GM12878 (cell line): ENCODE data around the gene VSTM2L. TPM values are rescaled to one million over a fixed set of nuclear protein-coding genes. Genes with fewer than 3 reads are reported as not detected.

Source experiments
- ATAC-seq: fragments of 200-7000 bp; cut with Tn5 transposase; 3 replicates; pipeline ENCODE4 v1.9.1; 2020; ENCODE audit warnings: mild to moderate bottlenecking, moderate library complexity
- BruUV-seq: library from RNA; stranded (reverse); fragments of 400-500 nt; replicated peaks from 2 replicates; lab custom pipeline; 2021; lab: Mats Ljungman, UMichigan
- CTCF ChIA-PET: fragments of 300-600 bp; sonication (Branson Sonifier 250); formaldehyde crosslinking; extraction: SDS; loops from one replicate; lab custom pipeline; 2021; ENCODE audit warnings: inconsistent platforms; lab: Yijun Ruan, JAX
- POLR2A ChIA-PET: fragments of 350-600 bp; formaldehyde crosslinking; extraction: SDS; loops from one replicate; lab custom pipeline; 2021; ENCODE audit warnings: inconsistent platforms; lab: Charles Lee
- RAD21 ChIA-PET: fragments of 300-600 bp; sonication (Branson Sonifier 250); formaldehyde crosslinking; loops from one replicate; lab custom pipeline; 2023; ENCODE audit warnings: antibody characterized with exemption; ENCODE audit not compliant: unreplicated experiment; lab: Charles Lee
- SMC1A ChIA-PET: fragments of 300-600 bp; sonication (Branson Sonifier 250); formaldehyde crosslinking; loops from one replicate; lab custom pipeline; 2023; ENCODE audit not compliant: unreplicated experiment, uncharacterized antibody; lab: Charles Lee
- DNase-seq: peaks from one replicate; pipeline ENCODE4 v3.0.0-alpha.2; 2011; ENCODE audit warnings: low read depth, low spot score
- FAIRE-seq: peaks from 3 replicates; lab custom pipeline; 2011; peaks lifted over from hg19 to GRCh38; lab: Jason Lieb, UNC
- H2AFZ ChIP-seq: 2 replicates; pipeline ENCODE4 v1.6.0; 2011; ENCODE audit warnings: low read depth, low read length, control low read depth; ENCODE audit not compliant: control insufficient read depth
- H3K27ac ChIP-seq: 2 replicates; pipeline ENCODE4 v1.5.1; 2011; ENCODE audit warnings: control low read depth; ENCODE audit not compliant: control insufficient read depth, insufficient read depth
- H3K27me3 ChIP-seq, 2 experiments: replicated peaks in 1 of 2; 2 replicates each; pipeline versions ENCODE4 v1.6.0 to v1.6.1; 2011; ENCODE audit warnings: low read length in 1 of 2; ENCODE audit not compliant: control insufficient read depth in 2 of 2, insufficient read depth in 2 of 2
- H3K36me3 ChIP-seq, 2 experiments: 2 replicates each; pipeline ENCODE4 v1.5.1; 2011; ENCODE audit warnings: low read length in 1 of 2; ENCODE audit not compliant: control insufficient read depth in 2 of 2, insufficient read depth in 2 of 2
- H3K4me1 ChIP-seq: 2 replicates; pipeline ENCODE4 v1.6.1; 2011; ENCODE audit warnings: mild to moderate bottlenecking, low read length, moderate library complexity, mixed read lengths; ENCODE audit not compliant: control insufficient read depth, insufficient read depth
- H3K4me2 ChIP-seq: 2 replicates; pipeline ENCODE4 v1.6.0; 2011; ENCODE audit warnings: control low read depth; ENCODE audit not compliant: control insufficient read depth, insufficient read depth
- H3K4me3 ChIP-seq: fragments of 200-600 bp; sonication (generic); 2 replicates; pipeline ENCODE4 v1.5.1; 2016
- H3K79me2 ChIP-seq: 2 replicates; pipeline ENCODE4 v1.6.0; 2011; ENCODE audit warnings: low read length; ENCODE audit not compliant: control insufficient read depth, insufficient read depth
- H3K9ac ChIP-seq: 2 replicates; pipeline ENCODE4 v1.8.0; 2011; ENCODE audit warnings: low read length, control low read depth, mixed read lengths; ENCODE audit not compliant: control insufficient read depth, insufficient read depth
- H3K9me3 ChIP-seq: replicated peaks from 3 replicates; pipeline ENCODE4 v1.5.1; 2011; ENCODE audit warnings: mild to moderate bottlenecking, low read length; ENCODE audit not compliant: control insufficient read depth, insufficient read depth
- H4K20me1 ChIP-seq: 2 replicates; pipeline ENCODE4 v1.6.0; 2011; ENCODE audit not compliant: control insufficient read depth, insufficient read depth
- CEBPB ChIP-seq, 2 experiments: fragments of 150-350 bp in 1 of 2; IDR thresholded peaks; 2 replicates each; pipeline ENCODE4 v1.6.1; 2012 to 2014; ENCODE audit warnings: low read depth in 2 of 2, low read length in 2 of 2, borderline replicate concordance in 1 of 2, inconsistent platforms in 1 of 2
- PML ChIP-seq: IDR thresholded peaks from 2 replicates; pipeline ENCODE4 v1.6.1; 2012; ENCODE audit warnings: low read length, inconsistent platforms
- STAT3 ChIP-seq: IDR thresholded peaks from 2 replicates; pipeline ENCODE4 v1.6.1; 2011; ENCODE audit warnings: low read depth, low read length, improper control_type of control experiment
- WGBS: methylation state at CpG from one replicate; pipeline ENCODE4 v1.1.6; 2016; ENCODE audit warnings: low lambda C conversion rate; ENCODE audit not compliant: insufficient replicate concordance, insufficient coverage; ENCODE audit errors: missing lambda C conversion rate; 5-methylcytosine and 5-hydroxymethylcytosine counted together
- in situ Hi-C: fragments of 300-500 bp; cut with MboI; formaldehyde crosslinking; loops from 9 replicates; pipeline ENCODE4 v1.14.3; 2018; ENCODE audit warnings: mixed read lengths
- intact Hi-C: fragments of 100-400 bp; cut with micrococcal nuclease; formaldehyde crosslinking; loops from one replicate; pipeline ENCODE4 v1.14.2; 2022; ENCODE audit not compliant: unreplicated experiment
- polyA plus RNA-seq, 11 experiments: library from polyadenylated mRNA; depleted of rRNA in 4 of 11; unstranded in 6 of 11; stranded (reverse) in 5 of 11; fragments of >200 nt; fragmentation: Nextera tagmentation in 4 of 11; fragmentation: Illumina TruSeq in 1 of 11; extraction: Ambion mirVana in 4 of 11; extraction: Trizol in 1 of 11; gene quantifications; 1 replicate in 1 of 11; 2 replicates in 10 of 11; pipeline versions ENCODE4 v1.2.1 to v1.2.3, GENCODE V29; 2011 to 2016; ENCODE audit warnings: inconsistent platforms in 2 of 11, missing spikeins in 2 of 11, low read depth in 1 of 11
- total RNA-seq, 4 experiments: library from RNA; depleted of rRNA in 3 of 4; stranded (reverse); fragments of >200 nt in 3 of 4; fragmentation: Illumina TruSeq in 1 of 4; extraction: Trizol in 1 of 4; gene quantifications; 2 replicates each; pipeline versions ENCODE4 v1.2.1 to v1.2.3, GENCODE V29; 2013 to 2021
- TF ChIP-seq, protein P1 (sequence below): IDR thresholded peaks from 2 replicates; pipeline ENCODE4 v1.6.1; 2011; ENCODE audit warnings: borderline replicate concordance, low read depth, mild to moderate bottlenecking, moderate library complexity, mixed read lengths, low read length; ENCODE audit not compliant: insufficient read depth; ENCODE audit errors: extremely low read length
- TF ChIP-seq, protein P2 (sequence below): fragments of 450-650 bp; IDR thresholded peaks from 2 replicates; pipeline ENCODE4 v1.6.1; 2017; ENCODE audit warnings: mild to moderate bottlenecking, moderate library complexity
- TF ChIP-seq, protein P3 (sequence below): IDR thresholded peaks from 2 replicates; pipeline ENCODE4 v1.6.1; 2012; ENCODE audit warnings: low read depth, low read length, improper control_type of control experiment

Gene VSTM2L
- total and polyA plus RNA-seq, 10 of the 15 experiments (the other 5 are each of a cell fraction or from before 2014, with no cell fraction given): 0.05 to 1.5 (median 0.63) TPM; not detected in 2

DNA sequence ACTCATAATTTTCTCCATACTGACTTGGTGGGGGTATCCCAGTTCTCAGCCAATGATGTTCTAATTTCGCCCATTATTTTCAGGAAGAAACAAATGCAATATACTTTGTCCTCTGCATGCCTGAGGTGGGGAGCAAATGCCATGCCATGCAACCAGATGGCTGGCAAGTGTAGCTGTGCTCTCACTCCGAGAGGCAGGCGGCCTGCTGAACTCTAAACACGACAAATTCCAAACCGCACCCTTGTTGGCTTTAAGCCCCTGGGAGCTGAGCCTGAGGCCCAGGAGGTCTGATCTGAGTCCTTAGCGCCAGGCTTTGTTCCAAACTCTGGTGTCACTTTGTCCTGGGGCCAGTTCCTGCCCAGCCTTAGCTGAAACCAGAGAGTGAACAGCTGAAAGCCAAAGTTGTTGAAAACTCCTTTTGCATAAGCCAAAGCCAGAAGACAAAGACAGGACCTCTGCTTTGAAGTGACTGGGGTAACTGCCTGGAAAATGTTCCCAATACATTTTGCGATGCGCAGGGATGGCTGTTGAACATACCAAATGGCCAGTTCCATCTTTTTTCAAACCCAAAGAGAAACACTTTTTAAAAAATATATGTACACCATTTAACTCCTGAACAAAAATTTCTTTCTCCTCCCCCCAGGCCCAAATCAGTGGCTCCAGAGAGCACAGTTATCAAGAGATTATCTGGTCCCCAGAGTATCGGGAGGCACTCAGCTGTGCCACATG lies 84.1 kb downstream of the VSTM2L start:
- no peaks in the 10 kb centered on the region for H3K27me3 ChIP-seq
- H3K79me2 ChIP-seq: no peaks in the 10 kb centered on the region
- no peak overlapping the region for H3K9ac ChIP-seq
- intact Hi-C loops: no loop called here
- no peak overlapping the region for H2AFZ ChIP-seq
- no peaks in the 10 kb centered on the region for H3K9me3 ChIP-seq
- FAIRE-seq: no peak
- ATAC-seq: no peak
- ChIA-PET SMC1A (no interaction called here), POLR2A (no interaction called here), CTCF (no interaction called here)
- no peaks in the 10 kb centered on the region for H4K20me1 ChIP-seq
- BruUV-seq: no TSS peak
- DNase-seq: no peak
- no peak overlapping the region for H3K4me2 ChIP-seq
- H3K4me1 ChIP-seq: peaks cover 25% of the 10 kb centered on the region
- H3K36me3 ChIP-seq: no peaks in the 10 kb centered on the region; a peak in 3 of 4 replicates
- in situ Hi-C loops: no loop called here
- TF ChIP-seq, protein P1, sequence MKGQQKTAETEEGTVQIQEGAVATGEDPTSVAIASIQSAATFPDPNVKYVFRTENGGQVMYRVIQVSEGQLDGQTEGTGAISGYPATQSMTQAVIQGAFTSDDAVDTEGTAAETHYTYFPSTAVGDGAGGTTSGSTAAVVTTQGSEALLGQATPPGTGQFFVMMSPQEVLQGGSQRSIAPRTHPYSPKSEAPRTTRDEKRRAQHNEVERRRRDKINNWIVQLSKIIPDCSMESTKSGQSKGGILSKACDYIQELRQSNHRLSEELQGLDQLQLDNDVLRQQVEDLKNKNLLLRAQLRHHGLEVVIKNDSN: no peak
- no peak for TF ChIP-seq STAT3
- TF ChIP-seq, protein P2, sequence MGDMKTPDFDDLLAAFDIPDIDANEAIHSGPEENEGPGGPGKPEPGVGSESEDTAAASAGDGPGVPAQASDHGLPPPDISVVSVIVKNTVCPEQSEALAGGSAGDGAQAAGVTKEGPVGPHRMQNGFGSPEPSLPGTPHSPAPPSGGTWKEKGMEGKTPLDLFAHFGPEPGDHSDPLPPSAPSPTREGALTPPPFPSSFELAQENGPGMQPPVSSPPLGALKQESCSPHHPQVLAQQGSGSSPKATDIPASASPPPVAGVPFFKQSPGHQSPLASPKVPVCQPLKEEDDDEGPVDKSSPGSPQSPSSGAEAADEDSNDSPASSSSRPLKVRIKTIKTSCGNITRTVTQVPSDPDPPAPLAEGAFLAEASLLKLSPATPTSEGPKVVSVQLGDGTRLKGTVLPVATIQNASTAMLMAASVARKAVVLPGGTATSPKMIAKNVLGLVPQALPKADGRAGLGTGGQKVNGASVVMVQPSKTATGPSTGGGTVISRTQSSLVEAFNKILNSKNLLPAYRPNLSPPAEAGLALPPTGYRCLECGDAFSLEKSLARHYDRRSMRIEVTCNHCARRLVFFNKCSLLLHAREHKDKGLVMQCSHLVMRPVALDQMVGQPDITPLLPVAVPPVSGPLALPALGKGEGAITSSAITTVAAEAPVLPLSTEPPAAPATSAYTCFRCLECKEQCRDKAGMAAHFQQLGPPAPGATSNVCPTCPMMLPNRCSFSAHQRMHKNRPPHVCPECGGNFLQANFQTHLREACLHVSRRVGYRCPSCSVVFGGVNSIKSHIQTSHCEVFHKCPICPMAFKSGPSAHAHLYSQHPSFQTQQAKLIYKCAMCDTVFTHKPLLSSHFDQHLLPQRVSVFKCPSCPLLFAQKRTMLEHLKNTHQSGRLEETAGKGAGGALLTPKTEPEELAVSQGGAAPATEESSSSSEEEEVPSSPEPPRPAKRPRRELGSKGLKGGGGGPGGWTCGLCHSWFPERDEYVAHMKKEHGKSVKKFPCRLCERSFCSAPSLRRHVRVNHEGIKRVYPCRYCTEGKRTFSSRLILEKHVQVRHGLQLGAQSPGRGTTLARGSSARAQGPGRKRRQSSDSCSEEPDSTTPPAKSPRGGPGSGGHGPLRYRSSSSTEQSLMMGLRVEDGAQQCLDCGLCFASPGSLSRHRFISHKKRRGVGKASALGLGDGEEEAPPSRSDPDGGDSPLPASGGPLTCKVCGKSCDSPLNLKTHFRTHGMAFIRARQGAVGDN: no peak
- TF ChIP-seq, protein P3, sequence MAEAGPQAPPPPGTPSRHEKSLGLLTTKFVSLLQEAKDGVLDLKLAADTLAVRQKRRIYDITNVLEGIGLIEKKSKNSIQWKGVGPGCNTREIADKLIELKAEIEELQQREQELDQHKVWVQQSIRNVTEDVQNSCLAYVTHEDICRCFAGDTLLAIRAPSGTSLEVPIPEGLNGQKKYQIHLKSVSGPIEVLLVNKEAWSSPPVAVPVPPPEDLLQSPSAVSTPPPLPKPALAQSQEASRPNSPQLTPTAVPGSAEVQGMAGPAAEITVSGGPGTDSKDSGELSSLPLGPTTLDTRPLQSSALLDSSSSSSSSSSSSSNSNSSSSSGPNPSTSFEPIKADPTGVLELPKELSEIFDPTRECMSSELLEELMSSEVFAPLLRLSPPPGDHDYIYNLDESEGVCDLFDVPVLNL: no peak
- no peak for TF ChIP-seq PML
- no peak for TF ChIP-seq CEBPB (IDR thresholded peaks at IDR 0.05; ENCODE audit: borderline replicate concordance in 1 of 2, low read depth in 2 of 2, low read length in 2 of 2)
- TF ChIP-seq, all 136 proteins: peak for 0
- RAD21 ChIA-PET: no interaction called here
- no peak overlapping the region for H3K4me3 ChIP-seq
- 99% methylated on average over 9 of the region's 9 CpGs for WGBS
- H3K27ac ChIP-seq: no peak overlapping the region
